Large intestine (tissue), 3 donors: Measurements from ENCODE around the gene TMEM198. TPM values are rescaled to one million over a fixed set of nuclear protein-coding genes. Genes with fewer than 3 reads are reported as not detected.

ENCODE experiments used
- DNase-seq, 2 donors: peaks; one replicate each; pipeline versions ENCODE4 v3.0.0 to v3.0.0-alpha.2; 2013
- H3K27ac ChIP-seq: one replicate; pipeline ENCODE4 v1.5.1; 2013; ENCODE audit warnings: low read length
- H3K27me3 ChIP-seq: 2 replicates; pipeline ENCODE4 v1.6.1; 2013; ENCODE audit warnings: low read length; ENCODE audit not compliant: control insufficient read depth, insufficient read depth
- H3K36me3 ChIP-seq: 2 replicates; pipeline ENCODE4 v1.6.1; 2013; ENCODE audit warnings: low read length; ENCODE audit not compliant: control insufficient read depth, insufficient read depth
- H3K4me1 ChIP-seq: one replicate; pipeline ENCODE4 v1.6.1; 2013; ENCODE audit warnings: low read length; ENCODE audit not compliant: control insufficient read depth, insufficient read depth
- H3K4me3 ChIP-seq: one replicate; pipeline ENCODE4 v1.5.1; 2013; ENCODE audit warnings: low read length
- H3K9me3 ChIP-seq: one replicate; pipeline ENCODE4 v1.6.1; 2013; ENCODE audit warnings: mild to moderate bottlenecking, low read depth, low read length, moderate library complexity; ENCODE audit not compliant: control insufficient read depth
- WGBS: methylation state at CpG from one replicate; pipeline ENCODE4 v1.1.5; 2013; ENCODE audit warnings: low lambda C conversion rate; ENCODE audit not compliant: insufficient coverage; 5-methylcytosine and 5-hydroxymethylcytosine counted together
- polyA plus RNA-seq: library from polyadenylated mRNA; unstranded; fragments of 120-200 nt; gene quantifications from one replicate; pipeline ENCODE4 v1.2.1, GENCODE V29; 2013

TMEM198 gene
- polyA plus RNA-seq, 1 donor = 19.9 TPM

DNA sequence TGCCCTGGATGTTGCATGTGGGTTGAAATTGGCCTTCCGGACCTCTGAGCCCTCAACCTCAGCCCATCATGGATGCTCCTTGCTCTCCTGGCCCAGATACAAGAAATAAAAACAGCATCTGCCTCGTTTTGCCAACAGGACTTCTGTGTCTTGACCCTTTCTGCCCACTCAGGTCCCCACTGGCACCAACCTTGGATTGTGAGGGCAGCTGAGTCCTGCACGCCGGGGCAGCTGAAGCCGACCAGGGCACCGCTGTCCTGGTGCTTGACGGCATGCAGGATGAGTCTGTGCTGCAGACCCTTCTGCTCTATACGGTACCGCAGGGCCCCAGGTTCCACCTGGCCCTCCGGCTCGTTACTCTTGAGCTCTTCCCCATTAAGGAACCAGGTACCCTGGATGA lies 22.8 kb downstream of the TMEM198 start:
- H3K4me1 ChIP-seq = peaks cover 8% of the 10 kb centered on the region
- WGBS = no CpG with 5 or more reads among the region's 11 CpGs
- no peak for DNase-seq
- H3K27me3 ChIP-seq = no peaks in the 10 kb centered on the region
- no peak overlapping the region for H3K4me3 ChIP-seq
- no peak overlapping the region for H3K27ac ChIP-seq
- peaks cover 4% of the 10 kb centered on the region for H3K9me3 ChIP-seq
- H3K36me3 ChIP-seq = peaks cover 46% of the 10 kb centered on the region

- Histone ChIP-seq H3K27ac (no peak overlapping the region), H3K27me3 (no peaks in the 10 kb centered on the region), H3K9me3 (peaks cover 4% of the 10 kb centered on the region), H3K4me1 (peaks cover 13% of the 10 kb centered on the region), H3K4me3 (no peak overlapping the region), H3K36me3 (peaks cover 46% of the 10 kb centered on the region)
- WGBS = no CpG with 5 or more reads among the region's 18 CpGs
- no peak for DNase-seq
These were observed 23.3 kb downstream of the TMEM198 start for GRCh38 chr2:219567131-219567530.

- peaks cover 39% of the 10 kb centered on the region for H3K36me3 ChIP-seq
- no peak overlapping the region for H3K4me3 ChIP-seq
- H3K27ac ChIP-seq = no peak overlapping the region
- DNase-seq = no peak
- H3K4me1 ChIP-seq = peaks cover 18% of the 10 kb centered on the region
- WGBS = no CpG with 5 or more reads among the region's 35 CpGs
- no peaks in the 10 kb centered on the region for H3K27me3 ChIP-seq
- H3K9me3 ChIP-seq = peaks cover 4% of the 10 kb centered on the region
These were observed 24.0 kb downstream of the TMEM198 start for GRCh38 chr2:219567791-219568361.

DNA sequence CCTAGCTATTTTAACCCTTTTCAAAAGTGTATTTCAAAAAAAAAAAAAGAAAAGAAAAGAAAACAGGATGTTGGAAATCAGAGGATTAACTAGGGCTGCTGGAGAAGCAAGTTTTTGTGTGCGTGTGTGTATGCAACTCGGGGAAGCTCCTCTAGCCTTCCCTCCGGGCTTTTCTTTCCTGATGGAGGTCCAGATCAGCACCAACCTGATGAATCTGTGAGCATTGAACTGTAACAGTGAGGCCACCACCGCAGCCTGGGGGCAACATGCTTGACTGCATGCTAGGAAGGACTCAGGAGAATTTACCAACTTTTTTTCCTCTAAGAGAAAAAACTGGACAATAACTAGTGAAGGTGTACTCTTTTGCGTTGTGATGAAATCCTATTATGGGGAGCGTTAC lies 25.2 kb downstream of the TMEM198 start:
- H3K9me3 ChIP-seq = peaks cover 4% of the 10 kb centered on the region
- WGBS = no CpG with 5 or more reads among the region's 6 CpGs
- H3K4me1 ChIP-seq = peaks cover 18% of the 10 kb centered on the region
- H3K27me3 ChIP-seq = no peaks in the 10 kb centered on the region
- peaks cover 31% of the 10 kb centered on the region for H3K36me3 ChIP-seq
- no peak overlapping the region for H3K27ac ChIP-seq
- no peak for DNase-seq
- H3K4me3 ChIP-seq = no peak overlapping the region

GRCh38 chr2:219569635-219570034 lies 25.8 kb downstream of the TMEM198 start:
- Histone ChIP-seq H3K27me3 (no peaks in the 10 kb centered on the region), H3K4me1 (peaks cover 18% of the 10 kb centered on the region), H3K27ac (no peak overlapping the region), H3K9me3 (peaks cover 4% of the 10 kb centered on the region), H3K36me3 (peaks cover 25% of the 10 kb centered on the region), H3K4me3 (peak overlapping the region; percentile 40)
- no peak for DNase-seq
- no CpG with 5 or more reads among the region's 6 CpGs for WGBS

DNA sequence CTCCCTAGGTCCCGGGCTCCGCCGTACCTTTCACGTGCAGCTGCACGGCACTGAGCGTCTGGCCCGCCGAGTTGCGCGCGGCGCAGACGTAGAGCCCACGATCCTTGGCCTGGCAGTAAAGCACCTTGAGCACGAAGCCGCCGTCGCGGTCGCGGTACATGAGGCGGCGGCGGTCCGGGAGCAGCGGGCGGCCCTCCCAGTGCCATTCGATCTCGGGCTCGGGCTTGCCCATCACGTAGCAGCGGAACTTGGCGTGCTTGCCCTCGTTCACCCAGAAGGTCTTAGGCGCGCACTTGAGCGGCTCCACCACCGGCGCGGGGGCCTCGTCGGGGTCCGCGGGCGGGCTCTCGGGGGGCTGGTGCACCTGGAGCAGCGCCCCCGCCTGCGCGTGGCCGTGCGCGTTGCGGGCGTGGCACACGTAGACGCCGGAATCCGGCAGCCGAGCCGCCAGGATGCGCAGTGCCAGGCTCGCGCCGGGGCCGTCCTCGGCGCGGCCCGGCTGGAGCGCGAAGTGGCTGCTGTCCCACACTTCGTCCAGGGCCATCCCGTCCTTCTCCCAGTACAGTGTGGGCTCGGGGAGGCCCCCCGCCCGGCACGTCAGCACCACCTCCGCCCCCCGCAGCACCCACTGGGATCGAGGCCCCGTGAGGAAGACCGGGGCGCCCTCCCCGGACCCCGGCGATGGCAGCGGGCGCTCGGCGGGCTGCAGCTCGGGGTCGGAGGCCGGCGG lies 26.5 kb downstream of the TMEM198 start:
- WGBS = no CpG with 5 or more reads among the region's 95 CpGs
- Histone ChIP-seq H3K27ac (no peak overlapping the region), H3K4me3 (peak overlapping the region; percentile 40), H3K27me3 (no peaks in the 10 kb centered on the region), H3K36me3 (peaks cover 20% of the 10 kb centered on the region), H3K4me1 (peaks cover 18% of the 10 kb centered on the region), H3K9me3 (peaks cover 4% of the 10 kb centered on the region)
- DNase-seq = peak in 1 of 2 donors; percentile 69

DNA sequence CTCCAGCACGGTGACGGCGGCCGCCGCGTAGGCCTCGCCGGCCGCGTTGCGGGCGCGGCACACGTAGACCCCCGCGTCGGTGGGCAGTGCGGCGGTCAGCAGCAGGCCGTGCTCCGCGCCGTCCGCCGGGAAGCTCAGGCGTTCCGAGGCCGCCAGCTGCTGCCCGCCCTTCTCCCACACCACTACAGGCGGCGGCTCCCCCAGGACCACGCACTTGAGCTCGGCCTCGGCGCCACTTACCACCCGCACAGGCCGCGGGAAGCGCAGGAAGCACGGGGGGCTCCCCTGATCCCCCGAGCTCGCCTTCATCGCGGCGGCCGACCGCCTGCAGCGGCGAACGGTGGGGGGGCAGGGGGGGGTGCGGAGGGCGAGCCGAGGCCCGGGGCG lies 27.1 kb downstream of the TMEM198 start:
- Histone ChIP-seq H3K36me3 (peaks cover 20% of the 10 kb centered on the region), H3K4me3 (peak overlapping the region; percentile 63), H3K27me3 (no peaks in the 10 kb centered on the region), H3K9me3 (peaks cover 4% of the 10 kb centered on the region), H3K4me1 (peaks cover 18% of the 10 kb centered on the region), H3K27ac (peak overlapping the region; percentile 66)
- WGBS = no CpG with 5 or more reads among the region's 55 CpGs
- no peak for DNase-seq

DNA sequence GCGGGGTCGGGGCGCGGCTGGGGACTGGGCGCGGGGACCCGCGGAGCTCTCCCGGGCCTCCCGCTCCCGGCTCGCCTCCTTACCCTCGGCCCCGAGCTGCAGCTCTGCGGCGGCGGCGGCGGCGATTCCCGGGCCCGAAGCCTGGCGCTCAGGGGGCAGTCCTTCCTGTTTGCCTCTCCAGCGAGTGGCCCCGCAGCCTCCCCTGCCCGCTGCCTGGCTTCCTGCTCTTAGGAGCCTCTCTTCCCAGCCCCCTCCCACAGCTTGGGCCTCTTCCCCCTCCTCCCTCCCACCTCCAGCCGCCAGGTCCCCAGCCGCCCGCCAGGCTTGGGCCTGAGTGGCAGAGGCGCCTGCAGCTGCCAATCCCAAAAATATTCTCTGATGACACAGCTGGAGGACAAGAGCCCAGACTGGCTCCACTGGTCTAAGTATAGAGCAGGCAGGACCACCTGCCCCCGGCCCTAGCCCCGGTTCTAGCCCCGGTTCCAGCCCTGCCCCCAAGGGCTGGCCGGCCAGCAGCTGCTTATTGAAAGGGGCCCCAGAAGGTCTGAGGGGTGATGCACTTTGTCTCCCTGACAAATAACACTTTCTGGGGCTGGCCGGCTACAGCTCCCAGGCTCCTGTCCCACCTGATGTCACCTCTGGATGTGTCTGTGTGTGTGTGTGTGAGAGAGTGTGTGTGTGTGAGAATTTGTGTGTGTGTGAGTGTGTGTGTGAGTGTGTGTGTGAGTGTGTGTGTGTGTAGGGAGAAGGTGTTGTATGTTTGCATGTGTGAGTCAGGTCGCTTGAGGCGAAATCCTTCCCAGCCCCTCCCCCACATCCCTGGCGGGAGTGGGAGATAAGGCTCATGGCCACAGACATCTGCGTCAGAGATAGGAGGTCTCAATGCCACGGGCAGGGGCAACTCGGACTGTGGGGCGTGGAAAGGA lies 27.7 kb downstream of the TMEM198 start, which contains the start of gene OBSL1:
OBSL1 (minus strand) TSS at position 229 of the 926 bp plus-strand sequence. CDS start 307 bp downstream, outside the sequence.
- H3K36me3 ChIP-seq = peaks cover 16% of the 10 kb centered on the region
- H3K4me1 ChIP-seq = peaks cover 18% of the 10 kb centered on the region
- H3K9me3 ChIP-seq = peaks cover 4% of the 10 kb centered on the region
- H3K27me3 ChIP-seq = no peaks in the 10 kb centered on the region
- peak within 1 kb of the TSS; percentile 66 for H3K27ac ChIP-seq
- peak; percentile 74 to 85 for DNase-seq
- WGBS = no CpG with 5 or more reads among the region's 42 CpGs
- peak within 1 kb of the TSS; percentile 63 for H3K4me3 ChIP-seq

GRCh38 chr2:219572237-219573001 lies 28.6 kb downstream of the TMEM198 start, which contains the start of gene INHA:
INHA (plus strand) TSS chr2:219572310; CDS start chr2:219572375, 65 bp downstream.
- 100% methylated on average over 1 of the region's 13 CpGs for WGBS
- Histone ChIP-seq H3K4me1 (peaks cover 26% of the 10 kb centered on the region), H3K36me3 (peaks cover 8% of the 10 kb centered on the region), H3K27me3 (peaks cover 3% of the 10 kb centered on the region), H3K4me3 (peak within 1 kb of the TSS; percentile 63), H3K27ac (peak within 1 kb of the TSS; percentile 53), H3K9me3 (peaks cover 4% of the 10 kb centered on the region)
- DNase-seq = no peak
